OCI-LY7 (cell line): ENCODE data around the gene SMTNL2.

Experiments used
- EZH2phosphoT487 ChIP-seq: fragments of 200-600 bp; sonication (generic); IDR thresholded peaks from 2 replicates; pipeline ENCODE4 v1.6.1; 2018; ENCODE audit warnings: low read depth, borderline replicate concordance, mild to moderate bottlenecking, mixed run types, antibody characterized with exemption, low read length, moderate library complexity, mixed read lengths
- TF ChIP-seq, protein P1 (sequence below): fragments of 200-600 bp; sonication (generic); conservative IDR thresholded peaks from 2 replicates; pipeline ENCODE4 v1.5.1; 2014; ENCODE audit warnings: mild to moderate bottlenecking, antibody characterized with exemption, low read length, moderate library complexity, mixed read lengths

DNA sequence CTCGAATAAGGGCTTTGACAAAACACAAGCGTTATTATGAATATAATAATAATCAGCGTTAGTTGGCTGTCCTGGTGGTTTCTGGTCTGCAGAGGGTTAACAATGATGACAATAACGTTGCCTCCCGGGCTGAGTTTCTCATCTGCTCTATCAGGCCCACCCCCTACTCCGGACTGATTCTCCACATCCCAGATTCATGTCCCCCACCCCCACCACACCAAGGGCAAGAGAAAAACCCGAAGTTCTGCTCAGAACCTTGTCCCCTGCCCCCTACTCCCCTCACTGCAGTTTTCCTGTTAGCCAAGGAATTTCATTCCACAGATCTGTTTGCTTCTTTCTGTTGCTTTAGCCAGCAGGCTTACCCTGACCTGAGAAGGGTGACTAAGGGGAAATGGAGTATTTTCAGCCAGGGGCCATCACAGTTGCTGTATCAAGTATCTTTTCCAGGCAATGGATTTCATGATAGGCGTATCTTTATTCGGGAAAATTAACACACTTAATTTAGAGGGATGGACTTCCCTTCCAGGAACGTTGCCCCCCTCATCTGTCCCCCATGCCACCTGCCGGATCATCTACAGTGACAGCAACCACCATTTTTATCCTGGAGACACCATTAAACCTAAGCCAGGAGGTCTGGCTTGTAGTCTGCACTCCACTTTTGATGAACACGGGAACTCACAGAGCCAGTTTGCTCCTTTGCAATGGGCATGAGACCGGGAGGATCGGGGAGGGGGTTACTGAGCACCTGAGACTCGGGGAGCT lies 33.4 kb downstream of the SMTNL2 start:
- TF ChIP-seq, protein P1, sequence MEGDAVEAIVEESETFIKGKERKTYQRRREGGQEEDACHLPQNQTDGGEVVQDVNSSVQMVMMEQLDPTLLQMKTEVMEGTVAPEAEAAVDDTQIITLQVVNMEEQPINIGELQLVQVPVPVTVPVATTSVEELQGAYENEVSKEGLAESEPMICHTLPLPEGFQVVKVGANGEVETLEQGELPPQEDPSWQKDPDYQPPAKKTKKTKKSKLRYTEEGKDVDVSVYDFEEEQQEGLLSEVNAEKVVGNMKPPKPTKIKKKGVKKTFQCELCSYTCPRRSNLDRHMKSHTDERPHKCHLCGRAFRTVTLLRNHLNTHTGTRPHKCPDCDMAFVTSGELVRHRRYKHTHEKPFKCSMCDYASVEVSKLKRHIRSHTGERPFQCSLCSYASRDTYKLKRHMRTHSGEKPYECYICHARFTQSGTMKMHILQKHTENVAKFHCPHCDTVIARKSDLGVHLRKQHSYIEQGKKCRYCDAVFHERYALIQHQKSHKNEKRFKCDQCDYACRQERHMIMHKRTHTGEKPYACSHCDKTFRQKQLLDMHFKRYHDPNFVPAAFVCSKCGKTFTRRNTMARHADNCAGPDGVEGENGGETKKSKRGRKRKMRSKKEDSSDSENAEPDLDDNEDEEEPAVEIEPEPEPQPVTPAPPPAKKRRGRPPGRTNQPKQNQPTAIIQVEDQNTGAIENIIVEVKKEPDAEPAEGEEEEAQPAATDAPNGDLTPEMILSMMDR = no peak
- TF ChIP-seq EZH2phosphoT487 = no peak
